Rectal smooth muscle tissue (tissue), 1 donor: Measurements from ENCODE around the gene GATD1.

Experiments
- H3K27ac ChIP-seq: one replicate; pipeline ENCODE4 v1.7.0; 2013; ENCODE audit warnings: low read depth, low read length, inconsistent platforms
- H3K27me3 ChIP-seq: one replicate; pipeline ENCODE4 v1.7.0; 2013; ENCODE audit warnings: low read length; ENCODE audit not compliant: control insufficient read depth, insufficient read depth
- H3K36me3 ChIP-seq: one replicate; pipeline ENCODE4 v1.7.0; 2013; ENCODE audit warnings: low read length; ENCODE audit not compliant: control insufficient read depth, insufficient read depth
- H3K4me1 ChIP-seq: one replicate; pipeline ENCODE4 v1.7.0; 2013; ENCODE audit warnings: low read length; ENCODE audit not compliant: control insufficient read depth, insufficient read depth
- H3K4me3 ChIP-seq: one replicate; pipeline ENCODE4 v1.7.0; 2013; ENCODE audit warnings: low read length
- H3K9ac ChIP-seq: one replicate; pipeline ENCODE4 v1.7.0; 2013; ENCODE audit warnings: low read length

GATD1 gene

GRCh38 chr11:777288-778255 is at the start of gene GATD1:
Gene GATD1, minus strand, starts transcription at chr11:777487. Its CDS starts 25 bp downstream, at chr11:777462.
- Histone ChIP-seq H3K4me3 (peak within 1 kb of the TSS; percentile 82), H3K27ac (peak within 1 kb of the TSS; percentile 80), H3K36me3 (peaks cover 2% of the 10 kb centered on the region), H3K27me3 (no peaks in the 10 kb centered on the region), H3K9ac (peak within 1 kb of the TSS; percentile 53), H3K4me1 (peaks cover 2% of the 10 kb centered on the region)

GRCh38 chr11:826836-827145 is 49.5 kb upstream of the GATD1 start:
- peaks cover 6% of the 10 kb centered on the region for H3K4me1 ChIP-seq
- H3K9ac ChIP-seq: no peak overlapping the region

GRCh38 chr11:826227-826621 is 48.9 kb upstream of the GATD1 start:
- Histone ChIP-seq H3K4me1 (peaks cover 10% of the 10 kb centered on the region), H3K27me3 (peaks cover 28% of the 10 kb centered on the region), H3K36me3 (peaks cover 13% of the 10 kb centered on the region), H3K27ac (no peak overlapping the region), H3K4me3 (no peak overlapping the region), H3K9ac (no peak overlapping the region)

More at GRCh38 chr11:826836-827145, 49.5 kb upstream of the GATD1 start:
- Histone ChIP-seq H3K36me3 (peaks cover 13% of the 10 kb centered on the region), H3K4me3 (peak overlapping the region; percentile 59), H3K27ac (no peak overlapping the region), H3K27me3 (peaks cover 34% of the 10 kb centered on the region)

- Histone ChIP-seq H3K4me1 (peaks cover 16% of the 10 kb centered on the region), H3K27me3 (peaks cover 24% of the 10 kb centered on the region), H3K4me3 (no peak overlapping the region), H3K36me3 (peaks cover 13% of the 10 kb centered on the region), H3K9ac (no peak overlapping the region), H3K27ac (no peak overlapping the region)
Measured at GRCh38 chr11:825366-826226, 48.3 kb upstream of the GATD1 start.

- no peak overlapping the region for H3K9ac ChIP-seq
- peaks cover 24% of the 10 kb centered on the region for H3K27me3 ChIP-seq
- peaks cover 17% of the 10 kb centered on the region for H3K4me1 ChIP-seq
- H3K36me3 ChIP-seq: peaks cover 13% of the 10 kb centered on the region
- no peak overlapping the region for H3K4me3 ChIP-seq
- no peak overlapping the region for H3K27ac ChIP-seq
Measured at GRCh38 chr11:824942-825341, 47.7 kb upstream of the GATD1 start.

- Histone ChIP-seq H3K36me3 (peaks cover 13% of the 10 kb centered on the region), H3K4me3 (no peak overlapping the region), H3K4me1 (peaks cover 13% of the 10 kb centered on the region), H3K27me3 (peaks cover 20% of the 10 kb centered on the region), H3K9ac (no peak overlapping the region), H3K27ac (no peak overlapping the region)
Measured at GRCh38 chr11:824292-824880, 47.1 kb upstream of the GATD1 start.

GRCh38 chr11:823441-824291 is 46.4 kb upstream of the GATD1 start:
- Histone ChIP-seq H3K4me3 (no peak overlapping the region), H3K4me1 (peaks cover 17% of the 10 kb centered on the region), H3K9ac (no peak overlapping the region), H3K36me3 (peaks cover 13% of the 10 kb centered on the region), H3K27ac (no peak overlapping the region), H3K27me3 (peaks cover 13% of the 10 kb centered on the region)

- H3K4me3 ChIP-seq: peak overlapping the region; percentile 85
- H3K27ac ChIP-seq: no peak overlapping the region
- H3K4me1 ChIP-seq: peaks cover 18% of the 10 kb centered on the region
- H3K27me3 ChIP-seq: no peaks in the 10 kb centered on the region
- no peak overlapping the region for H3K9ac ChIP-seq
- H3K36me3 ChIP-seq: peaks cover 13% of the 10 kb centered on the region
Measured at GRCh38 chr11:821512-822371, 44.5 kb upstream of the GATD1 start.

- H3K4me3 ChIP-seq: peak overlapping the region; percentile 85
- H3K27me3 ChIP-seq: no peaks in the 10 kb centered on the region
- H3K4me1 ChIP-seq: peaks cover 18% of the 10 kb centered on the region
- H3K27ac ChIP-seq: peak overlapping the region; percentile 92
- peaks cover 13% of the 10 kb centered on the region for H3K36me3 ChIP-seq
- peak overlapping the region; percentile 77 for H3K9ac ChIP-seq
Measured at GRCh38 chr11:820655-821511, 43.6 kb upstream of the GATD1 start.

GRCh38 chr11:819943-820649 is 42.8 kb upstream of the GATD1 start:
- peak overlapping the region; percentile 92 for H3K27ac ChIP-seq
- peak overlapping the region; percentile 85 for H3K4me3 ChIP-seq
- peaks cover 12% of the 10 kb centered on the region for H3K36me3 ChIP-seq
- H3K4me1 ChIP-seq: peaks cover 18% of the 10 kb centered on the region
- peak overlapping the region; percentile 77 for H3K9ac ChIP-seq
- H3K27me3 ChIP-seq: no peaks in the 10 kb centered on the region
